Neural cell (in vitro differentiated cells): ENCODE measurements around the gene TM7SF3.

Experiments used
- CTCF ChIP-seq: fragments of 450-650 bp; IDR thresholded peaks from 2 replicates; pipeline ENCODE4 v1.5.1; 2014; ENCODE audit warnings: antibody characterized with exemption, mild to moderate bottlenecking, moderate library complexity; ENCODE audit not compliant: poor library complexity, severe bottlenecking
- EP300 ChIP-seq: fragments of 450-650 bp; conservative IDR thresholded peaks from 2 replicates; pipeline ENCODE4 v1.6.1; 2014; ENCODE audit warnings: antibody characterized with exemption, mild to moderate bottlenecking, moderate library complexity; ENCODE audit not compliant: poor library complexity, severe bottlenecking
- EZH2 ChIP-seq: fragments of 200-600, 300-800 bp; shearing (Covaris generic), sonication (generic); IDR thresholded peaks from 2 replicates; pipeline ENCODE4 v1.6.1; 2014; ENCODE audit warnings: antibody characterized with exemption, low read length, borderline replicate concordance, mild to moderate bottlenecking; ENCODE audit not compliant: insufficient read depth, poor library complexity, severe bottlenecking
- POLR2AphosphoS5 ChIP-seq: IDR thresholded peaks from 2 replicates; pipeline ENCODE4 v1.6.1; 2012
- REST ChIP-seq: IDR thresholded peaks from 2 replicates; pipeline ENCODE4 v1.6.1; 2012; ENCODE audit warnings: borderline replicate concordance
- TAF1 ChIP-seq: IDR thresholded peaks from 2 replicates; pipeline ENCODE4 v1.6.1; 2012; ENCODE audit warnings: low read depth

- no peak for TF ChIP-seq CTCF
- no peak for TF ChIP-seq POLR2AphosphoS5
- TF ChIP-seq TAF1: no peak
- no peak for TF ChIP-seq EP300
- no peak for TF ChIP-seq EZH2
- TF ChIP-seq REST: no peak
Measured at GRCh38 chr12:26995706-26996105, 18.5 kb downstream of the TM7SF3 start.
